Activated naive CD8-positive, alpha-beta T cell treated with anti-CD3 and anti-CD28 coated beads, Interleukin-2, amount 10 ng/mL, durations not matched to agents 7 days and 5 days (primary cell): ENCODE results near the gene RPSA. TPM values are rescaled to one million over a fixed set of nuclear protein-coding genes. Genes with fewer than 3 reads are reported as not detected.
"Not testable (repeated sequence)": the region's sequence is repeated elsewhere in the genome, so short reads cannot be mapped to it uniquely, and the experiment has no call there.

ENCODE experiments used
- ATAC-seq: fragments of 150-1000 bp; cut with Tn5 transposase; one replicate; pipeline ENCODE4 v1.10.0; 2021; ENCODE audit warnings: low read depth, moderate library complexity
- POLR2A ChIA-PET: fragments of 350-600 bp; sonication (Branson Sonifier 250); formaldehyde crosslinking; loops from one replicate; lab custom pipeline; 2021; ENCODE audit warnings: antibody characterized with exemption; lab: Charles Lee
- DNase-seq: peaks from one replicate; pipeline ENCODE4 v3.0.0; 2021
- H3K27ac Mint-ChIP-seq: one replicate; pipeline ENCODE4 v1.8.0; 2022; ENCODE audit warnings: mild to moderate bottlenecking, mixed read lengths
- H3K27me3 Mint-ChIP-seq: one replicate; pipeline ENCODE4 v1.8.0; 2022; ENCODE audit warnings: mild to moderate bottlenecking, moderate library complexity, mixed read lengths
- H3K36me3 Mint-ChIP-seq: one replicate; pipeline ENCODE4 v1.8.0; 2021; ENCODE audit warnings: mild to moderate bottlenecking, mixed read lengths
- H3K4me1 Mint-ChIP-seq: one replicate; pipeline ENCODE4 v1.8.0; 2021; ENCODE audit warnings: mixed read lengths
- H3K4me3 Mint-ChIP-seq: one replicate; pipeline ENCODE4 v1.8.0; 2022; ENCODE audit warnings: mild to moderate bottlenecking, moderate library complexity, mixed read lengths
- H3K9me3 Mint-ChIP-seq: one replicate; pipeline ENCODE4 v1.8.0; 2021; ENCODE audit warnings: mixed read lengths
- total RNA-seq, 2 experiments: library from RNA; stranded (reverse); gene quantifications; one replicate each; pipeline ENCODE4 v1.2.3, GENCODE V29; 2021

The RPSA gene
- total RNA-seq, 2 experiments from 2014 or later, result 1,282 to 1,296 TPM

- POLR2A ChIA-PET, result no interaction called here
- Mint-ChIP-seq H3K27ac (no peak overlapping the region), H3K9me3 (no peaks in the 10 kb centered on the region), H3K4me1 (peaks cover 1% of the 10 kb centered on the region), H3K27me3 (peaks cover 20% of the 10 kb centered on the region), H3K36me3 (no peaks in the 10 kb centered on the region), H3K4me3 (no peak overlapping the region)
- ATAC-seq, result no peak
- DNase-seq, result no peak
Measured at GRCh38 chr3:39457361-39457760, 50.8 kb downstream of the RPSA start.

DNA sequence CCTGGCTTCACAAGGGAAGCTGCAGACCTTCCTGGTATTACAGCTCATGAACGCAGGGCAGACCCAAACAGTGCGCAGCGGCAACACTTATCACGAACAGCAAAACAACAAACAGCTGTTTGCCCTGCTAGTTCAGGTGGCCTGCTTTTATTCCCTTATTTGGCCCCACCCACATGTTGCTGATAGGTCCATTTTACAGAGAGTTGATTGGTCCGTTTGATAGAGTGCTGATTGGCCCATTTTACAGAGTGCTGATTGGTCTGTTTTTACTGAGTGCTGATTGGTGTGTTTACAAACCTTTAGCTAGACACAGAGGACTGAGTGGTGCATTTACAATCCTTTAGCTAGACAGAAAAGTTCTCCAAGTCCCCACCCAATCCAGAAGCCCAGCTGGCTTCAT lies 52.1 kb downstream of the RPSA start:
- H3K36me3 Mint-ChIP-seq, ATAC-seq, H3K9me3 Mint-ChIP-seq, DNase-seq, H3K27ac Mint-ChIP-seq, H3K4me3 Mint-ChIP-seq, POLR2A ChIA-PET, H3K4me1 Mint-ChIP-seq: not testable (repeated sequence)
- H3K27me3 Mint-ChIP-seq, result peaks cover 25% of the 10 kb centered on the region

GRCh38 chr3:39460677-39461076 lies 54.2 kb downstream of the RPSA start:
- ATAC-seq, result no peak
- H3K4me1 Mint-ChIP-seq, result no peaks in the 10 kb centered on the region
- no peaks in the 10 kb centered on the region for H3K36me3 Mint-ChIP-seq
- H3K27me3 Mint-ChIP-seq, result peaks cover 25% of the 10 kb centered on the region
- H3K4me3 Mint-ChIP-seq, result no peak overlapping the region
- H3K27ac Mint-ChIP-seq, result no peak overlapping the region
- H3K9me3 Mint-ChIP-seq, result no peaks in the 10 kb centered on the region
- POLR2A ChIA-PET, result no interaction called here
- no peak for DNase-seq

Other genes starting within 250 kb of the RPSA start
- not detected for gene XIRP1, start 214.1 kb upstream of the RPSA start, total RNA-seq
- gene CX3CR1, start 126.7 kb upstream of the RPSA start, total RNA-seq, result 1 to 10 TPM in 1 of 2 experiments, under 1 TPM in 1; 0.94 to 1.9 TPM
- gene CCR8, start 77.0 kb upstream of the RPSA start, total RNA-seq, result 1 to 10 TPM; 1.1 to 1.2 TPM
- gene SLC25A38, start 23.4 kb upstream of the RPSA start, total RNA-seq, result 10 to 100 TPM; 46.0 to 46.1 TPM
- not detected for gene MOBP, start 61.0 kb downstream of the RPSA start, total RNA-seq